GOT3 (cell line): Measurements from ENCODE around the gene TLR5.

Source experiments
- DNase-seq: peaks from one replicate; lab custom pipeline; 2025; ENCODE audit warnings: mixed read lengths; lab: John Stamatoyannopoulos, UW

Gene TLR5

DNA sequence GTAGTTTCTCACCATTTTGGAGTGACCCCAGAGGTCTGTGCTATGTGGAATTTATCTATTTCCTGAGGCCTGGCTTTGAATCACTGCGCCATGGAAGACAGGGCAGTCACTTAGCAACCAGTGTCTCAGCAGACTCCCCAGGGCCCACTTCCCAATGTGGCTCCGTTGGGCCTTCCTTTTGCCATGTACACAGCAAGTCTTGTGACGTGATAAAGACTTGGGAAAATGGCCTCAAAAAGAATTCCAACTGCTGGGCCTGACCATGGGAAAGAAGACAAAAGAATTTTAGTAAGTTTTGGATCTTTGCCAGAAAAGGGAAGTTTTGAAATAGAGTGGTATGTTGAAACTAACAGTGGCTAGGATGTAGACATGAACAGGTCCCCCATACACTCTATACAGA is 36.2 kb downstream of the TLR5 start:
- DNase-seq: no peak

DNA sequence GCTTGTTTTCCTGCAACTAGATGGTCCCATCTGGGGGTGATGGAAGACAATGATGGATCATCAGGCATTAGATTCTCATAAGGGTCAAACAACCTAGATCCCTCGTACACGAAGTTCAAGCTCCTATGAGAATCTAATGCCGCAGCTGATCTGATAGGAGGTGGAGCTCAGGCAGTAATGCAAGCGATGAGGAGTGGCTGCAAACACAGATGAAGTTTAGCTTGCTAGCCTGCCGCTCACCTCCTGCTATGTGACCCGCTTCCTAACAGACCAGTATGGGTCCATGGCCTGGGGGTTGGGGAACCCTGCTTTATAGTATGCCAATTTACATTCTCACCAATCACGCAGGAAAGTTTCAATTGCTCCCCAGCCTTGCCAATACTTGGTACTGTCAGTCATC is 37.5 kb downstream of the TLR5 start:
- no peak for DNase-seq

DNA sequence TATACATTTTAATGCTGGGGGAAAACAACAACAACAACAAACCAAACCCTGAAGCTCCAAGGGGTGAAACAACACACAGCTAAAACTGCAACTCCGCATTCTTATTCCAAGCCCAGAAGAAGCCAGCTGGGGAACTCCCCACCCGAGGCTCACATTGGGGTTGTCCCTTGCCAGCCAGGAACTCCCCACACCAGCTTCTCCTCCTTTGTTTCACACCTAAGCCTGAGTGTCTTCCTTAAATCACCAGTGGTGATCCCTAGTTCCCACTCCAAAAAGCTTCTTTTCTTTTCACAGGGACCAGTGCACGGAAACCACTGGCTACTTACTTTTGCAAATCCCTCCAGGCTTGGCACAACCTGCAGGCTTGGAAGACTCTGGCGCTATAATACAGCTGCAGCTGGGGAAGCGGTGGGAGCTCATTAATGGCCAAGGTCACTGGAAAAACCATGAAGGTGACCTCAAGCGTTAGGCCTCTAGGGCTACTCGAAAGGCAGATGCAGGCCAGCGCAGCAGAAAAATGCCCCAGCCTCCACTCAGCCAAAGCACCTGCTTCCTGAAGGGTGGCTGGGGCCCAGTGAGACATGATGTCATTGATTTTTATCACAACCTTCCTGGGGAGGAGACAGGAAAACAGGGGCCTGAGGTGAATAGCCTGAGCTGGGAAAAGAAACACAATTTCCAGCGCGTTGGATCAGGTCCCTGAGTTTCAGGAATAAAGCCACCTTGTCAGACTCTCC is 40.1 kb downstream of the TLR5 start:
- DNase-seq: no peak

- no peak for DNase-seq
These were observed 45.3 kb downstream of the TLR5 start for GRCh38 chr1:223097713-223098112.

DNA sequence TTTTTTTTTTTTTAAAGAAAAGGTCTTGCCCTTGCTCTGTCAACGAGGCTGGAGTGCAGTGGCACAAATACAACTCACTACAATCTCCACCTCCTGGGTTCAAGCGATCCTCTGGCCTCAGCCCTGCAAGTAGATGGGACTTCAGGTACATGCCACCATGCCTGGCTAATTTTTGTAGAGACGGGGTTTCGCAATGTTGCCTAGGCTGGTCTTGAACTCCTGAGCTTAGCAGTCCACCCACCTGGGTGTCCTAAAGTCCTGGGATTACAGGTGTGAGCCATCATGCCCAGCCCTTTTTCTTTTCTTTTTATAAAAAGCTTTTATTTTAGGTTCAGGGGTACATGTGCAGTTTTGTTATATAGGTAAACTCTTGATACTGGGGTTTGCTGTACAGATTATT is 47.2 kb downstream of the TLR5 start:
- DNase-seq: no peak

- DNase-seq: no peak
These were observed 51.2 kb downstream of the TLR5 start for GRCh38 chr1:223091896-223092295.

DNA sequence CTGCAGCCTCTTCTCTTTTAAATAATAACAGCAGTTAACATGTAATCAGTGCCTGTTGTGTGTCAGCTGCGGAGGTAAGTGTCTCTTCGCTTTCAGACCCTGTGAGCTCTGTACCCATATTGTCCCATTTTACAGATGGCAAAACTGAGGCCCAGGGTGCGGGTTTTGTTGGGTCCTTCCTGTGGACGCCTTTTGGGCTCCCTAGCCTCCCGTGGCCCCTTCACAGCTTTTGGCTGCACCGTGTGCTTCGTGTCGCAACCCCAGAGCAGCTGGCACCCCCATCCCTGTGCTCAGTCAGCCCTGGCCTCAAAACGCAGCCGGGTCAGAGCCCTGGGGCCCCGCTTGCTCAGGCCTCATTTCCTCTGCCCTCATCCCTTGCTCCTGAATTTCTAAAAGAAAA is 53.8 kb downstream of the TLR5 start:
- DNase-seq: no peak

DNA sequence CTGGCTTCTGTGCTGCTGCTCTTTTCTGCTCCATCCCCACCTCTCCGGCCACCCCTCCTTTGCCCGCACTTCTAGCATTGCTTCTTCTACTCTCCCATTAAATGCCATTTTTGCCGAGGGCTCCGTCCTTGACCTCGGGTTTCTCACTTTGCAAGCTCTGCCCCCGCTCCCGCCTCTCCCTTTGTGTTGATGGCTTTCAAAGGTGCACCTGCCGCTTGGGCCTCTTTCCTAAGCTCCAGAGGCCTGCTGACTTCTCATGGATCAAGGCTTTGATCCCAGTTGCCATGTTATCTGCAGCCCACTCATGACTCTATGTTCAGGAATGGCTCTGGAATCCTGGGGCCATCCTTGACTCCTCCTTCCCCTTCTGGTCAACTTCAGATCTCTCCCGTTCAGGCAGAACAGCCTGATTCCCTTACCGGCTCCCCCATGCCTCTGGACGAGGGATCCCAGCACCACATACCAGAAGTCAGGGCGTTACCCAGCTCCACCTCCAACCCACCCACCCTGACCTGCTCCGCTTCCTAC is 54.3 kb downstream of the TLR5 start:
- no peak for DNase-seq

DNA sequence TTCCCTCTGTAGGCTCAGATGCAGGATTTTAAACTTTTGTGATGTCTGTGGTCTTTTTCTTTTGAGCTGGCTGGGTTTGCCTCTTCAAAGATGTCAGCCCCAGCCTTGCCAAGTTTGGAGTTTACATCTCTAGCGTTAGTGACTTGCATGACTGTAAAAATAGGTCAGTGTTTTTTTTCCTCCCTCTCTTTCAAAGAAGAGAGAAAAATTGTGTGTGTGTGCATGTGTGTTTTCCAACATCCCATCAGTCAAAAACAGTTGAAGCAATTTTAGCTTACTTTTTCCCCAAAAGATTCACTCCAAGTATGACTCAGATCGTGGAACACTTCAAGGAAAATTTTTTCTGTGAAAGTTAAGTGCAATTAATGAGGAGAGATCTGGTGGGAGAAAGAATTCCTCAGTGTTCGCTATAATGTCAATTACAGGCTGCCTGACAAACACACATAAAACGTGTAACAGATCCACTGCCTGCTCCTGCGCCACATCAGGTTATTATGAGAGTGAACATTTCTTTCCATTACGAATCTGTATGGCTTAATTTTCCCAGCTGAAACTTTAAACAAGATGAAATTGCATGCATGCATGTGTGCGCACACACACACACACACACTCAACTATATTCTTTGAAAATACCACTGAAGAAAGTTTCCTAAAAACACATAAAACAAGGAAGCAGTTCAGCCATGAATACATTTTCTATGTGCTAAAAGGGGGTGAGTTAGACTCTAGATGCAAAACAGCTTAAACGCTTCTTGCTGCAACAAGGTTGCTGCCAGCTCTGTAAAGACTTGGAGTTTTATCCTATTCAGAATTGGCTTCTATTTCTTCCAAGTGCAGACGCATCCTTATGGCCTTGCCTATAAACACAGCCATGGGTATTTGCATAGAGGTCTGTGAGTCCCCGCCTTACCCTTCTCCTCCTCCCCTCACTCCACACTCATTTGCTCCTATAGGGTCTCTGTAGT is 55.5 kb downstream of the TLR5 start:
- no peak for DNase-seq

- no peak for DNase-seq
These were observed 58.6 kb downstream of the TLR5 start for GRCh38 chr1:223084464-223084866.

GRCh38 chr1:223083831-223084230 is 59.2 kb downstream of the TLR5 start:
- DNase-seq: no peak

GRCh38 chr1:223082914-223083313 is 60.1 kb downstream of the TLR5 start:
- DNase-seq: no peak

DNA sequence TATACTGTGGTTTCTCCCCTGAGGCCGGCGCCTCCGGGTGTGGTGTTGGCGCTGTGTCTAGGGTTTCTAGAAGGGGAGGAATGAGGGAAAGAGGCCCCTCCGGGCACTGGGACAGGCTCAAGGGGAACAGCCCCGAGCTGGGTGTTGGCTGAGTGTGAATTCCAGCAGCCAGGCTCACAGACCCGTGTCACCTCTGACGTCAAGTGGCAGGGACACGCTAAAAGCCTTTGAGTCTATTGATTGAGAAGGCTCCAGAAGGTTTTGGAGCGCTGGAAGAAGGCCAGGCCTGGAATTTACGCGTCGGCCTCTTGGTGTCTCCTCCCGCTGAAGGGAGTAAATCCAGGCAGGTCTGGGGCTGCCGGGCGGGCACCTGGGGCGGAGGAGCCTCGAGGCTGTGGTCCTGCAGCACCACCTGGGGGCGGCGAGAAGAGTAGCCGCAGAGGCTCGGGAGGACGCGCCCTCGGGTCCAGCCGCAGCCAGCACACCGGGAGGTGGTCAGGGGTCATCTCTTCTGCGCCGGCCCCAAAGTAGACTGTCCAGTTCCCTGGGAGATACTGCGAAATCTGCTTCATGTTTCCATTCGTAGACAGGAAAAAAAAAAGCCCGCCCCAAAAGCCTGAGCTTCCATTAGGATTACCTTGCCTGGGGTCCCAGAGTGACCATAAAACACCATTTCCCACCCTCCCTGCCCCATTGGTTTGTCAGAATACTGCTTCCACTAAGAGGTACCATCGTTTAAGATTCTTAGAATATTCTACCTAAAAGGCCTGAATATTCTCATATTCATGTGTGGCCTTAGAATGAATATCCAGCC is 61.7 kb downstream of the TLR5 start:
- peak; percentile 64 for DNase-seq

DNA sequence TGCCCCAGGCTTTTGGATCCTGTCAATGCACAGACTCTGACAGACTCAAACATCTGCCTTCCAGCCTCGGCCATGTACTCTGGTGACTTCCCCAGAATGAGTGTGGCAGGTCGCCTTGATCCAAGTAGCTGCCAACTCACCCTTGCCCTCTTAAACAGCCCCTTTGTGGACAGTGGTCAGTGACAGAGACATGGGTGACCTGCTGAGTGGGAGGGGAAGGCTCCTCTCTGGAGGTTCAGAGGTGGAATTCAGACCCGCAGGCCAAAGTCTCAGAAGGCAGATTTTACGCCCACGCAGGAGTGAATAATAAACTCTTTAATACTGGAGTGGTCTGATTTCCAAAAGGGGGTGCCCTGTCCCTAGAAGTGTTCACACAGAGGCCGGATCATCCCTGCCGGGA is 63.5 kb downstream of the TLR5 start:
- no peak for DNase-seq

DNA sequence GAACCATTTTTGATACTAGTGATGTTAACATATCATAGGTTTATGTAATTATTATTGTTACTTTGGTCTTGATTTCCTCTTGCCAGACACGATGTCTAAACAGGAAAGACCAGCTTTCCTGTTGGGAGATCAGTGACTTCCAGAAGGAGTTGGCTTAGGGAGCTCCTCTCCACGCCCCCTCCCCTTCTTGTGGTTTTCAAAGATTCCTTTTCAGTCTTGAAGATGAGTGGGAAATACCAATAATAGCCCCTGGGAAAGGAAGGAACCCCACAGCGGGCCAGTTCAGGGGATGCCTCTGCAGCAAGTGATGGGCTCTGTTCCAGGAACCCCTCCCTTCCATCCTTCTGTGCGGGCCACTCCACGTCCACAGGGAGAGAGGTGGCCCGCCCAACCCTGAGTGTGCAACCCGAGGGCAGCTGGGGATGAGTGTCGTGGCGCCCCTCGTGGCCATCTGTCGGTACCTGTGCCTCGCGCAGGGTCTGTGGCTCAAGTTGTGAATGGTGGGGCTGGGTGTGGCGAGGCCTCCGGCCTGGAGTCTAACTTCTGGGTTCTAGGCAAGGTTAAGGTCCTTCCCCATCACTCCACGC is 65.7 kb downstream of the TLR5 start:
- DNase-seq: no peak

DNA sequence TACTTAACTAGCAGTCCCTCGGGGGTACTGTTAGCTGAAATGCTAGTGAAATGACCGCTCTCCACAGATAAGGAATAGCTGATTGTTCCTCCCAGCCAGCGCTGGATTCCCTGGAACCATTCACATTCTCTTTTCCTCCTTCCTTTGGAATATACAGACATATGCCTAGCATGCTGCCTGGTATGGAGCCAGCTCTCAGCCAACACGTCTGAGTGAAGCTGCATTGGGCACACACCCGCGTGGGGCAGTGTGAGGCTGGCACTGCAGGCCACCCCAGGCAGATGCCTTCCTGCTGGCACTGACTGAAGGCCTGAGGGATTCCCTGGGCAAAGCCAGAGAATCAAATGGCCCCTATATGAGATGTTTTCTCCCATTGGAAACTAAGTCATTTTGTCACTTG is 66.7 kb downstream of the TLR5 start:
- no peak for DNase-seq

- DNase-seq: no peak
These were observed 67.2 kb downstream of the TLR5 start for GRCh38 chr1:223075834-223076233.

DNA sequence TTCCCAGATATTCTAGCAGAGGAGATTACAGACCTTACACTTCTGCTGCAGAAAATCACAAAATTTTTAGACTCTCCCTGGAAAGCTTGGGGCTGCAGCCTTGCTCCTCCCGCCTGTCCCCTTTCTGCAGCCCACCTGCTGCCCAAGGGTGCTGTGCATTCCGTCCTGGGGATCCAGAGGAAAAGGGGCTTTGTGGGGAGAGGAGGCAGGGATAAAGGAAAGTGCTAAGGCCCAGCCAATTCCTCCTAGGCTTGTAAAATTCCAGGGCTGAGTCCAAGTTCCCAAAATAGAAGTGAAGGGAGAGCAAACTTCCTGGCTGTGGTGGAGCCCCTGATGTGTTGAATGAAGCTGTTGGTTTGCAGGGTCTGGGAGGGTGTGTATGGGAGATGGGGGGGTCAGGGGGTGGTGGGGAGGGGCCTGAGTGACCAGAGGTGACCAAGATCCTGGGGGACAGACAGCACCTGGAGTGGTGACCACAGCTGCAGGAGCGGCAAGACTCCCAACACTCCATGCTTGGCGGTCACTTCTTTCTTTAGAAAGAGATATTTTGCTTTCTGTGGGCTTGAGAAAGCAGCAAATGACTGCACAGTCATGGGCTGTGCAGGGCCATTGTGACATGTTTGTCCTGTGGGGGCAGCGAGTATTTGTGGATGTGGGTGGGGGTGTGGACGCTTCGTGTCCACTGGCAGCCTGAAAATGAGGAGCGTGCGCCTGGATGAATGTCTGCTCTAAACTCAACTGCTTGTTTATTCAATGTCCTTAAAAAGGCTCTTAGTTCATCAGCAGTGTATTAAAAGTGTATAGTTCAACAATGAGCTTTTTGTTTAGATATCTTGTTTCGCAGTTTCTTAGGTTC is 68.4 kb downstream of the TLR5 start:
- no peak for DNase-seq

- no peak for DNase-seq
These were observed 74.0 kb downstream of the TLR5 start for GRCh38 chr1:223068900-223069665.

DNA sequence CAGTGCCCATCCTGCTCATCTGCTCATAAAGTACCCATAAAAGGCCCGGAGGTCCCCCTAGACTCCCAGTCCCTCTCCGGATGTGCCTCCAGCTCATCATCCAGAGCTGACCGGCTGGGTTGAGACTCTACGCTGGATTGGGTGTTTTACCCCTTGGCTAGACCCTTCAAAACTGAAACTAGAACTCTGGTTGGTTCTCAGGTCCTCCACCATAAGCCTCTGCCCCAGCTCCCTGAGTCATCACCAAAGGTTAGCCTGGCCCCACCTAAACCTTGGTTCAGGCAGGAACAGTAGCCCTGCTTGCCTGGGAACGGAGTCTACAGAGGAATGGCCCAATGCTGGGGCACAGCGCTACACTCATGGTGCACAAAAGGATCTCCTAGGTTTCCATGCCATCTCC is 75.1 kb downstream of the TLR5 start:
- no peak for DNase-seq
